AG09319 (cell line): ENCODE data around the gene ELP2.

Source experiments
- DNase-seq: peaks from one replicate; pipeline ENCODE4 v3.0.0-alpha.2; 2010; ENCODE audit warnings: low read depth; ENCODE audit errors: extremely low read depth
- TF ChIP-seq, protein P1 (sequence below): IDR thresholded peaks from 2 replicates; pipeline ENCODE4 v1.5.1; 2011; ENCODE audit warnings: low read depth, mild to moderate bottlenecking, inconsistent platforms, low read length, moderate library complexity

The ELP2 gene

GRCh38 chr18:36124841-36125240 lies 4.9 kb upstream of the ELP2 start:
- TF ChIP-seq, protein P1, sequence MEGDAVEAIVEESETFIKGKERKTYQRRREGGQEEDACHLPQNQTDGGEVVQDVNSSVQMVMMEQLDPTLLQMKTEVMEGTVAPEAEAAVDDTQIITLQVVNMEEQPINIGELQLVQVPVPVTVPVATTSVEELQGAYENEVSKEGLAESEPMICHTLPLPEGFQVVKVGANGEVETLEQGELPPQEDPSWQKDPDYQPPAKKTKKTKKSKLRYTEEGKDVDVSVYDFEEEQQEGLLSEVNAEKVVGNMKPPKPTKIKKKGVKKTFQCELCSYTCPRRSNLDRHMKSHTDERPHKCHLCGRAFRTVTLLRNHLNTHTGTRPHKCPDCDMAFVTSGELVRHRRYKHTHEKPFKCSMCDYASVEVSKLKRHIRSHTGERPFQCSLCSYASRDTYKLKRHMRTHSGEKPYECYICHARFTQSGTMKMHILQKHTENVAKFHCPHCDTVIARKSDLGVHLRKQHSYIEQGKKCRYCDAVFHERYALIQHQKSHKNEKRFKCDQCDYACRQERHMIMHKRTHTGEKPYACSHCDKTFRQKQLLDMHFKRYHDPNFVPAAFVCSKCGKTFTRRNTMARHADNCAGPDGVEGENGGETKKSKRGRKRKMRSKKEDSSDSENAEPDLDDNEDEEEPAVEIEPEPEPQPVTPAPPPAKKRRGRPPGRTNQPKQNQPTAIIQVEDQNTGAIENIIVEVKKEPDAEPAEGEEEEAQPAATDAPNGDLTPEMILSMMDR: no peak
- no peak for DNase-seq

- TF ChIP-seq, protein P1: no peak
- no peak for DNase-seq
Measured at GRCh38 chr18:36126668-36127067, 3.0 kb upstream of the ELP2 start.

DNA sequence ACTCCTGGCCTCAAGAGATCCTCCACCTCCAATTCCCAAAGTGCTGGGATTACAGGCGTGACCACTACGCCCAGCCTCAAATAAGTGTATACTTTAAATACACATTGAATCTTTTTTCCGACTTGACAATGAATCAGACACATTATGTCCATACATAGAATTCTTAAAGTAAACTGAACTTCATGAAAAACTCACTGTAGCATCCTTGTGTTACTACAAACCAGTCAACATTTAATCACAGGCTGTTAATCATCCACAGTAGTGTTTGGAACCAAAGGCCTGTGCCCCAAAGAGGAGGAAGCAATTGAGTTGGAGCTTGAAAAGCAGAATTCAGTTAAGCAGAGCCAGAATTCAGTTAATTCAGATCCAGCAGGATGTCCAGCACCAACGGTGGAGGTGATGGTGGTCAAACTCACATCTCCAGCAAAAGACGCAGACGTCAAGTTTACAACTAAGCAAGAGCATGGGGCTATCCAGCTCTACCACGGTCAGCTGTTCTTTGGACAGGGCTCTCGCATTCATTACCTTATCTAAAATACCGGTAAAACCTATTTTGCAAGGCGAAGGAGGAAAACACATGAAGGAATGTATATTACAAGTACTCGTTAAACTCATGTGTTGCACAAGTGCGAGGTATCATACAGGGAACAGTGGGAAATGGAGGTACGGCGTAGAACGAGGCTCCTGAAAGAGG lies 1.7 kb upstream of the ELP2 start:
- TF ChIP-seq, protein P1: no peak
- DNase-seq: no peak

- no peak for DNase-seq
- TF ChIP-seq, protein P1: no peak
Measured at GRCh38 chr18:36128530-36128870, 1.2 kb upstream of the ELP2 start.

GRCh38 chr18:36128907-36129299 lies 796 bp upstream of the ELP2 start:
- no peak for DNase-seq
- TF ChIP-seq, protein P1: no peak

DNA sequence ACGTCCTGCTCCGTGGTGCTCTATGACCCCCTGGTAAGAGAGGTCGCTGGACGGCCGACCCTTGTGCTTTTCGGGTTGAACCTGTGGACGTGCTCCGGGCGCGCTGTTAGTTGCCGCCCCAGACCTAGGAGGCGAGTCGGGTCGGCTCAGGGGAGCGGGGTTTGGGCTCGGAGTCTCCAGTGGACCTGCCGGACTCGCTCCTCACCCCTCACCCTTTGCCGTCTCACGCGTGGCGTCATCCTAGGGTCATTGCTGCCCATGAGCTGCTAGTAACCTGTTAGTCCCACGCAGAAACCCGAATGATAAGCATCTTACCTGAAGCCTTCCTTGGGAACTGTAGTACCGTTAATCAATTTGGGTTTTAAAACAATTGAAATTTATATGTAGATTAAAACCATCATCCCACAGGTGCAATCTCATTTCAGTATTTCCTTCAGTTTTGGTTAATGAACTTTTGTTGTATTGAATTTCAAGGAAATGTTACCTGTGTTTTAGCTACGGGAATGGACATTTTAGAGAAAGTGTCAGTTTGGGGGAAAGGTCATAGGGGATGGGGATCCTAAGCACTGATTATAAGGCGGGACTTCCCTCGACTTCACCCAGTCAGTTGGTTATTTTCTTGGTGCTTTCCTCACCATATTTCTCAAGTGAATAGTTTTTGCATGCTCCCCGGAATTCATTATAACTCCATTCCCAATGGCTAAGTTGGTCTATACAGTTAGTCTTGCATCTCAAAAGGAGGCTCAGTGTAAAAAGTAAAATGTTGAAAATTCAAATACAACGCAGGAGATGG lies 536 bp downstream of the ELP2 start:
- DNase-seq: no peak
- TF ChIP-seq, protein P1: no peak

- TF ChIP-seq, protein P1: no peak
- no peak for DNase-seq
Measured at GRCh38 chr18:36130883-36131653, 1.4 kb downstream of the ELP2 start.
